GM12801 (cell line): Measurements from ENCODE around the gene HDAC4.

Experiments
- TF ChIP-seq, protein P1 (sequence below): IDR thresholded peaks from one replicate; pipeline ENCODE4 v1.5.1; 2011; ENCODE audit warnings: control low read depth; ENCODE audit not compliant: insufficient read length; ENCODE audit errors: extremely low read depth

The HDAC4 gene

DNA sequence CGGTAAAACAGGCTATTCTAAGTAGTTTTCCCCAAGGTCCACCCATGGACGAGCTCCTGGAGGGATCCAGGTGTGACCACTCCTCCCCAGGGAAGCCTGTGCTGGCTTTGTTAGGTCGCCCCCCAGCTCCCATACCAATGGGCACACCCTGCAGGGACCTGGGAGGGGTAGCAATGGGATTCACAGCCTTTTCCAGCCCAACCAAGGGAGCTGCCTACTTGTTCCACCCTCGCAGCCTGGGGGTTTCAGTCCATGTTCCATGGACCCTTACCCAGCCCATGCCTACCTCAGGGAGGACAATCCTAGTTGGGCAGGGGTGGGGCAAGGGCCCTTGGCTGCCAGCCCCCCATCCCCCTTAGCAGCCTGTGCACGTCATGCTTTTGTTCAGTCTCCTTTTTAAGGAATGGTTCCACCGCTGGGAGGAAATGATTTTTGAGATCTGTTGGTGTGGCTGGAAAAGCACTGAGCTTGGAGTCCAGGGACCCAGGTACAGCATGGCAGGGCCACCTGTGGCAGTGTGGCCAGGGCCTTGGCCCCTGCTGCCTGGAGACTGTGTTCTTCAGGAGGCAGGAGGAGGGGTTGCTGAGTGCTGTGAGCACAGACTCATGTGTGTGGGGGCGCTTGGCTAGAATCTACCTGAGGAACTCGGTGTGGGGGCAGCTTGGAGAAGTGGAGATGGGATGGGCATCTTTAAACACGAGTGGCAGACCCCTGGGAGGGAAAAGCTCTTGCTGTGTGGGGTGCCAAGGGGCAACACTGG is 386.2 kb downstream of the HDAC4 start:
- TF ChIP-seq, protein P1, sequence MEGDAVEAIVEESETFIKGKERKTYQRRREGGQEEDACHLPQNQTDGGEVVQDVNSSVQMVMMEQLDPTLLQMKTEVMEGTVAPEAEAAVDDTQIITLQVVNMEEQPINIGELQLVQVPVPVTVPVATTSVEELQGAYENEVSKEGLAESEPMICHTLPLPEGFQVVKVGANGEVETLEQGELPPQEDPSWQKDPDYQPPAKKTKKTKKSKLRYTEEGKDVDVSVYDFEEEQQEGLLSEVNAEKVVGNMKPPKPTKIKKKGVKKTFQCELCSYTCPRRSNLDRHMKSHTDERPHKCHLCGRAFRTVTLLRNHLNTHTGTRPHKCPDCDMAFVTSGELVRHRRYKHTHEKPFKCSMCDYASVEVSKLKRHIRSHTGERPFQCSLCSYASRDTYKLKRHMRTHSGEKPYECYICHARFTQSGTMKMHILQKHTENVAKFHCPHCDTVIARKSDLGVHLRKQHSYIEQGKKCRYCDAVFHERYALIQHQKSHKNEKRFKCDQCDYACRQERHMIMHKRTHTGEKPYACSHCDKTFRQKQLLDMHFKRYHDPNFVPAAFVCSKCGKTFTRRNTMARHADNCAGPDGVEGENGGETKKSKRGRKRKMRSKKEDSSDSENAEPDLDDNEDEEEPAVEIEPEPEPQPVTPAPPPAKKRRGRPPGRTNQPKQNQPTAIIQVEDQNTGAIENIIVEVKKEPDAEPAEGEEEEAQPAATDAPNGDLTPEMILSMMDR: no peak

DNA sequence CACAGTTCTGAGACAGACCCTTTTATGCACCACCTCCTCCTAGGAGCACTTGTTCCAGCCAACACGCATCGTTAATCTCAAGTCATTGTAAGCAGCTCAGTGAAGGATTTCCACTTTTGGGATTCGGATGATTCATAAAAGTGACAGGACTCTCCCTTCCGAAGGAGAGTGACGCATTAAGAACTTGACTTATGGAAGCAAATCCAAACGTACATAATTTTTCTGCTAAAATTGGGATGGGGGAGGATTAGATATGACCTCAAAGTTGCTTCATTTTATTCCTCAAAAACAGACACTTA is 387.2 kb downstream of the HDAC4 start:
- TF ChIP-seq, protein P1: no peak

DNA sequence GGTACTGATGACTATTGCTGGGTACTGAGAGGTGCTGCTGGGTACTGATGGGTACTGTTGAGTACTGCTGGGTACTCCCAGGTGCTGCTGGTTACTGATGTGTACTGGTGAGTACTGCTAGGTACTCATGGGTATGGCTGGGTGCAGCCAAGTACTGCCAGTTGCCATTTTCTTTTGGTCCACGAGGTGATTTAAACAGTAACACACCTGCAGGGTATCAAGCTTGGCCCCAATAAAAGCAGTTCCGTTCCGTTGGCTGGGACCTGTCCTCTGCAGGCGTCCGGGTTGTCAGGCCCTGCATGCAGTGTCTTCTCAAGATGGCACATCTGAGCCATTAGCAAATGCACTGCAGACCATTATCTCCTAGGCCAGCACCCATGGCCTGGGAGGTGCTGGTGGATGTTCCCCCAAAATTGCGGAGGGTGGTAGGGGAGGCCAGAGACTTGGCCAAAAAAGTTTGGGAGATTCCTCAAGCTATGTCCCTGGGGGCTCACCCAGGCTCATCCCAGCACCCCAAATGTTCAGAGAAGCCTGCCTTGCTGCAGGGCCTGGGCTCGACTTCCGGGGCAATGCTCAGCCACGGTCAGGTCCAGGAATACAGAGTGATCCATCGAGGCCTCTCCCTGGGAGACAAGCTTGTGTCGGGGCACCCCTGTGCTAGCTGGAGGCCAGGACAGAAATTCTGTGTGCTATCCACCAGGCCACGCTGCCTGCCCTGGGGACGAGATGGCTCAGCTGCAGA is 387.7 kb downstream of the HDAC4 start:
- TF ChIP-seq, protein P1: no peak

DNA sequence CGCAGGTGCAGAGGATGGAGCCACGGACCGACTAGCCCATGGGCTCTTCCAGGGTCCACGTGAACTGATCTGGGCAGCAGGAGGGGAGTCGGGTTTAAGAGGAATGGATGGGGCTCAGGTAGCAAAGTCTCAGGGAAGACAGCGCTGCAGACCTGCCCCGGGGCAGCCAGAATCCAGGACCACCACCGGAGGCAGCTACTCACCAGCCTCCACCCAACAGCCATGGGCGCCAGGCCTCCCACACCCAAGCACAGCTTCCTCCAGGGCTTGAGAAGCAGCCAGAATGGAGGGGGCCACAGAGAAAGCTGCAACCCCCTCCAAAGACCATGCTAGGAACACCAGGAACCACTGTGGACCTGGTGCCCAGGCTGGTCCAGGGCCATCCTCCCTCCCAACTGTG is 388.6 kb downstream of the HDAC4 start:
- TF ChIP-seq, protein P1: no peak

DNA sequence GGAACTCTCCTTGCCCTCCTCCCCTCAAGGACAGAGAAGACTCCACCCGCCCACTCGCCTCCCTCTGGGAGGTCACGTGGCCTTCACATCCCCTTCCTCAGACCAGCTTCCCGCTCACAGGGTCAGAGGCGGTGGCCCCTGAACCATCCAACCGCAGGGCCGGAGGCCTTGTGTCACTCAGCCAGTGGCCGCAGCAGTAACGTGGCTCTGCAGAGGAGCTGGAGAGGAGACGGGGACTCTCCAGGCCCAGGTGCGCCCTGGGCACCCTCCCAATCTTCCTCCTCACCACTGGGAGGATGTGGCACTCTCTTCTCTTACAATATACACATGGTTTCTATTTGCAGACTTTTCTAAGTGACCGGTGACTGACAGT is 391.2 kb downstream of the HDAC4 start:
- TF ChIP-seq, protein P1: no peak

DNA sequence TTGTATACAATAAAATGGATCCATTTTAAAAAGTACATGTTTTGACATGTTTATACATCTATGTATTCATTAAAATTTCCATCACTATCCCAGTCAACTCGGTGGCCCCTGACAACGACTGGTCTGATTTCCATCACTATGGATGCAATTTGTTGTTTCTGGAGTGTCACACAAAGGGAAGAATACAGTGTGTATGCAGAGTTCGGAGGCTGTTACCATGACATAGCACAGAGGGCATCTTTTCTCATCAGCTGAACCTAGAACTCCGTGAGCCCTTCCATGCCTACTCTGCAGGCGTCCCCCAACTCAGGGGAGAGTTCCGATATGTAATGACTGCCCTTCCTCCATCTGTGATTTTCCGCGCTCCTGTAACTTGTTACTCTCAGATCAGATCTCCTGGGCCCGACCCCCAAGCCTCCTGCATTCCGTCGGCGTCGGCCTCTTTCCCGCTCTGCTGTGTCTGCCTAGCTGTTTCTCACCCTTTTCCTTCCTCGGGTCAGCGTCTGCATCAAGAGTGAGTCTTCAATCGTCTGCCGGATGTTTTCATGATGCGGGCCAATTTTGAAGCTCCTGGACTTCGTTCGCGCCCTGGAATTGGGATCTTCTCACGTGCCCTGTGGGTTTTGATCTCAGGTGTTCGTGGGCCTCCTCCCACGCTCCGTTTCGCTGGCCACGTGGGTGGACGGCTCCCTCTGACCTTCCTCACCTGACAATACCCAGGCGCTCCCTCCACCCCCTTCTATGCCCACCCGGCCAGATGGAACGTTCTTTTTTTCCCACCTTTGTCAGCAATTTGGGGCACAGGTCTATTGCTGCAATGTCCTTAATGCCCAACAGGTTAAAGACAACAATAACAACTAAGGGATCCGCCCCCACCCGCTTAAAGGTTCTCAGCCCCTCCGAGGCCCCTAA is 391.9 kb downstream of the HDAC4 start:
- TF ChIP-seq, protein P1: no peak

DNA sequence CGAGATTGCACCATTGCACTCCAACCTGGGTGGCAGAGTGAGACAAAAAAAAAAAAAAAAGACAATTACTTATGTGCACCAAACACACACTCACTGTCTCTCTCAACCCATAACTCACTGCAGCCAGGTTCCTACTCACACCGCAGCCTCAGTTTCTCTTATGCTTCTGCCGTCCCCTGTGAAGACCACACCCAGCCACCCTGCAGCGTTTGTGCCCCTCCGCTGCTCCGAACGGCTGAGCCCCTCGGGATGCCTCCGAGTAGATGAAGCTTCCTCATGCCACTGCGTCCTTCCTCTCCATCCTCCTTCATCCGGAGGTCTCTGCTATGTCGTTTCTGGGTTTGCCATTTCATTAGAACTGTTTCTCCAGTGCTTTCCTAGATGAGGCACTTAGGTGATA is 392.8 kb downstream of the HDAC4 start:
- TF ChIP-seq, protein P1: no peak
